Measurements from ENCODE around the gene HSP90B1. TPM values are rescaled to one million over a fixed set of nuclear protein-coding genes. Genes with fewer than 3 reads are reported as not detected.

HSP90B1 gene
- total and polyA plus RNA-seq, 2 of the 13 experiments (the other 11 are each of a cell fraction or from before 2014, with no cell fraction given) = 800 to 954 TPM

DNA sequence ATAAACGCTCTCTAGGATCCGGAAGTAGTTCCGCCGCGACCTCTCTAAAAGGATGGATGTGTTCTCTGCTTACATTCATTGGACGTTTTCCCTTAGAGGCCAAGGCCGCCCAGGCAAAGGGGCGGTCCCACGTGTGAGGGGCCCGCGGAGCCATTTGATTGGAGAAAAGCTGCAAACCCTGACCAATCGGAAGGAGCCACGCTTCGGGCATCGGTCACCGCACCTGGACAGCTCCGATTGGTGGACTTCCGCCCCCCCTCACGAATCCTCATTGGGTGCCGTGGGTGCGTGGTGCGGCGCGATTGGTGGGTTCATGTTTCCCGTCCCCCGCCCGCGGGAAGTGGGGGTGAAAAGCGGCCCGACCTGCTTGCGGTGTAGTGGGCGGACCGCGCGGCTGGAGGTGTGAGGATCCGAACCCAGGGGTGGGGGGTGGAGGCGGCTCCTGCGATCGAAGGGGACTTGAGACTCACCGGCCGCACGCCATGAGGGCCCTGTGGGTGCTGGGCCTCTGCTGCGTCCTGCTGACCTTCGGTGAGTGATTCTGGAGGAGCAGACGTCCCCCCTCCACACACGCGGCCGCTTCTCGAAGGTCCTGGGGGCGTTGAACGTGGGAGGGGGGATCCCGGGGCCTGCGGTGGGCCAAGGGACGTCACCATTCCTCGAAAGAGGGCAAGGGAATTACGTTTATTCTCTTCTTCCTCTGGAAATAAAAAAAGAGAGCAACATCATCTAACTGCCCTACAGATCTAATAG lies at the start of gene HSP90B1 (continued):
- TF ChIP-seq, protein P1, sequence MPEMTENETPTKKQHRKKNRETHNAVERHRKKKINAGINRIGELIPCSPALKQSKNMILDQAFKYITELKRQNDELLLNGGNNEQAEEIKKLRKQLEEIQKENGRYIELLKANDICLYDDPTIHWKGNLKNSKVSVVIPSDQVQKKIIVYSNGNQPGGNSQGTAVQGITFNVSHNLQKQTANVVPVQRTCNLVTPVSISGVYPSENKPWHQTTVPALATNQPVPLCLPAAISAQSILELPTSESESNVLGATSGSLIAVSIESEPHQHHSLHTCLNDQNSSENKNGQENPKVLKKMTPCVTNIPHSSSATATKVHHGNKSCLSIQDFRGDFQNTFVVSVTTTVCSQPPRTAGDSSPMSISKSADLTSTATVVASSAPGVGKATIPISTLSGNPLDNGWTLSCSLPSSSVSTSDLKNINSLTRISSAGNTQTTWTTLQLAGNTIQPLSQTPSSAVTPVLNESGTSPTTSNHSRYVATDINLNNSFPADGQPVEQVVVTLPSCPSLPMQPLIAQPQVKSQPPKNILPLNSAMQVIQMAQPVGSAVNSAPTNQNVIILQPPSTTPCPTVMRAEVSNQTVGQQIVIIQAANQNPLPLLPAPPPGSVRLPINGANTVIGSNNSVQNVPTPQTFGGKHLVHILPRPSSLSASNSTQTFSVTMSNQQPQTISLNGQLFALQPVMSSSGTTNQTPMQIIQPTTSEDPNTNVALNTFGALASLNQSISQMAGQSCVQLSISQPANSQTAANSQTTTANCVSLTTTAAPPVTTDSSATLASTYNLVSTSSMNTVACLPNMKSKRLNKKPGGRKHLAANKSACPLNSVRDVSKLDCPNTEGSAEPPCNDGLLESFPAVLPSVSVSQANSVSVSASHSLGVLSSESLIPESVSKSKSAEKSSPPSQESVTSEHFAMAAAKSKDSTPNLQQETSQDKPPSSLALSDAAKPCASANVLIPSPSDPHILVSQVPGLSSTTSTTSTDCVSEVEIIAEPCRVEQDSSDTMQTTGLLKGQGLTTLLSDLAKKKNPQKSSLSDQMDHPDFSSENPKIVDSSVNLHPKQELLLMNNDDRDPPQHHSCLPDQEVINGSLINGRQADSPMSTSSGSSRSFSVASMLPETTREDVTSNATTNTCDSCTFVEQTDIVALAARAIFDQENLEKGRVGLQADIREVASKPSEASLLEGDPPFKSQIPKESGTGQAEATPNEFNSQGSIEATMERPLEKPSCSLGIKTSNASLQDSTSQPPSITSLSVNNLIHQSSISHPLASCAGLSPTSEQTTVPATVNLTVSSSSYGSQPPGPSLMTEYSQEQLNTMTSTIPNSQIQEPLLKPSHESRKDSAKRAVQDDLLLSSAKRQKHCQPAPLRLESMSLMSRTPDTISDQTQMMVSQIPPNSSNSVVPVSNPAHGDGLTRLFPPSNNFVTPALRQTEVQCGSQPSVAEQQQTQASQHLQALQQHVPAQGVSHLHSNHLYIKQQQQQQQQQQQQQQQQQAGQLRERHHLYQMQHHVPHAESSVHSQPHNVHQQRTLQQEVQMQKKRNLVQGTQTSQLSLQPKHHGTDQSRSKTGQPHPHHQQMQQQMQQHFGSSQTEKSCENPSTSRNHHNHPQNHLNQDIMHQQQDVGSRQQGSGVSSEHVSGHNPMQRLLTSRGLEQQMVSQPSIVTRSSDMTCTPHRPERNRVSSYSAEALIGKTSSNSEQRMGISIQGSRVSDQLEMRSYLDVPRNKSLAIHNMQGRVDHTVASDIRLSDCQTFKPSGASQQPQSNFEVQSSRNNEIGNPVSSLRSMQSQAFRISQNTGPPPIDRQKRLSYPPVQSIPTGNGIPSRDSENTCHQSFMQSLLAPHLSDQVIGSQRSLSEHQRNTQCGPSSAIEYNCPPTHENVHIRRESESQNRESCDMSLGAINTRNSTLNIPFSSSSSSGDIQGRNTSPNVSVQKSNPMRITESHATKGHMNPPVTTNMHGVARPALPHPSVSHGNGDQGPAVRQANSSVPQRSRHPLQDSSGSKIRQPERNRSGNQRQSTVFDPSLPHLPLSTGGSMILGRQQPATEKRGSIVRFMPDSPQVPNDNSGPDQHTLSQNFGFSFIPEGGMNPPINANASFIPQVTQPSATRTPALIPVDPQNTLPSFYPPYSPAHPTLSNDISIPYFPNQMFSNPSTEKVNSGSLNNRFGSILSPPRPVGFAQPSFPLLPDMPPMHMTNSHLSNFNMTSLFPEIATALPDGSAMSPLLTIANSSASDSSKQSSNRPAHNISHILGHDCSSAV (CRISPR knock-in tag; IDR thresholded peaks at IDR 0.05; ENCODE audit: borderline replicate concordance) = no peak
- TF ChIP-seq FOXC1 (CRISPR knock-in tag; IDR thresholded peaks at IDR 0.05; ENCODE audit: borderline replicate concordance) = no peak
- TF ChIP-seq RFXANK (CRISPR knock-in tag; IDR thresholded peaks at IDR 0.05) = peak; percentile 94
- TF ChIP-seq, protein P2, sequence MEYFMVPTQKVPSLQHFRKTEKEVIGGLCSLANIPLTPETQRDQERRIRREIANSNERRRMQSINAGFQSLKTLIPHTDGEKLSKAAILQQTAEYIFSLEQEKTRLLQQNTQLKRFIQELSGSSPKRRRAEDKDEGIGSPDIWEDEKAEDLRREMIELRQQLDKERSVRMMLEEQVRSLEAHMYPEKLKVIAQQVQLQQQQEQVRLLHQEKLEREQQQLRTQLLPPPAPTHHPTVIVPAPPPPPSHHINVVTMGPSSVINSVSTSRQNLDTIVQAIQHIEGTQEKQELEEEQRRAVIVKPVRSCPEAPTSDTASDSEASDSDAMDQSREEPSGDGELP (IDR thresholded peaks at IDR 0.05; ENCODE audit: borderline replicate concordance, low read depth) = peak; percentile 34; the same call in 1 of the 2 replicates
- TF ChIP-seq, protein P3, sequence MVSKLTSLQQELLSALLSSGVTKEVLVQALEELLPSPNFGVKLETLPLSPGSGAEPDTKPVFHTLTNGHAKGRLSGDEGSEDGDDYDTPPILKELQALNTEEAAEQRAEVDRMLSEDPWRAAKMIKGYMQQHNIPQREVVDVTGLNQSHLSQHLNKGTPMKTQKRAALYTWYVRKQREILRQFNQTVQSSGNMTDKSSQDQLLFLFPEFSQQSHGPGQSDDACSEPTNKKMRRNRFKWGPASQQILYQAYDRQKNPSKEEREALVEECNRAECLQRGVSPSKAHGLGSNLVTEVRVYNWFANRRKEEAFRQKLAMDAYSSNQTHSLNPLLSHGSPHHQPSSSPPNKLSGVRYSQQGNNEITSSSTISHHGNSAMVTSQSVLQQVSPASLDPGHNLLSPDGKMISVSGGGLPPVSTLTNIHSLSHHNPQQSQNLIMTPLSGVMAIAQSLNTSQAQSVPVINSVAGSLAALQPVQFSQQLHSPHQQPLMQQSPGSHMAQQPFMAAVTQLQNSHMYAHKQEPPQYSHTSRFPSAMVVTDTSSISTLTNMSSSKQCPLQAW (CRISPR knock-in tag; IDR thresholded peaks at IDR 0.05) = peak; percentile 15; the same call in 1 of the 2 replicates
- peak; percentile 99 for TF ChIP-seq XBP1 (CRISPR knock-in tag; IDR thresholded peaks at IDR 0.05)
- TF ChIP-seq ZNF703 (CRISPR knock-in tag; IDR thresholded peaks at IDR 0.05; ENCODE audit: borderline replicate concordance) = no peak
- no peak for TF ChIP-seq ZKSCAN8 (CRISPR knock-in tag; IDR thresholded peaks at IDR 0.05; ENCODE audit: borderline replicate concordance)
- no peak for TF ChIP-seq NR2F1 (CRISPR knock-in tag; IDR thresholded peaks at IDR 0.05)
- peak; percentile 84; the same call in 1 of the 2 replicates for TF ChIP-seq ZNF724P (CRISPR knock-in tag; IDR thresholded peaks at IDR 0.05; ENCODE audit: borderline replicate concordance)
- TF ChIP-seq MAFF (IDR thresholded peaks at IDR 0.05; ENCODE audit: low read depth, low read length) = no peak
- TF ChIP-seq FLYWCH1 (CRISPR knock-in tag; IDR thresholded peaks at IDR 0.05) = no peak
- no peak for TF ChIP-seq TCF7 (IDR thresholded peaks at IDR 0.05; ENCODE audit: low read depth)
- no peak for TF ChIP-seq TEAD3 (CRISPR knock-in tag; optimal IDR thresholded peaks at IDR 0.05; ENCODE audit: borderline replicate concordance)
- TF ChIP-seq ZNF577 (CRISPR knock-in tag; IDR thresholded peaks at IDR 0.05; ENCODE audit: borderline replicate concordance, low read depth) = no peak
- TF ChIP-seq, protein P4, sequence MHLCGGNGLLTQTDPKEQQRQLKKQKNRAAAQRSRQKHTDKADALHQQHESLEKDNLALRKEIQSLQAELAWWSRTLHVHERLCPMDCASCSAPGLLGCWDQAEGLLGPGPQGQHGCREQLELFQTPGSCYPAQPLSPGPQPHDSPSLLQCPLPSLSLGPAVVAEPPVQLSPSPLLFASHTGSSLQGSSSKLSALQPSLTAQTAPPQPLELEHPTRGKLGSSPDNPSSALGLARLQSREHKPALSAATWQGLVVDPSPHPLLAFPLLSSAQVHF (CRISPR knock-in tag; IDR thresholded peaks at IDR 0.05) = peak; percentile 77; the same call in 1 of the 2 replicates
- peak; percentile 61 for TF ChIP-seq KAT8 (CRISPR knock-in tag; IDR thresholded peaks at IDR 0.05)
- TF ChIP-seq NR1H2 (CRISPR knock-in tag; IDR thresholded peaks at IDR 0.05; ENCODE audit: borderline replicate concordance, low read depth) = no peak
